Putamen (tissue), 1 donor: ENCODE data around the gene DDX10.

Source experiments
- DNase-seq: peaks from one replicate; pipeline ENCODE4 v3.0.0-alpha.2; 2016; ENCODE audit warnings: low spot score

DDX10 gene

GRCh38 chr11:108654994-108655631 lies 9.8 kb upstream of the DDX10 start:
- DNase-seq, result no peak

- no peak for DNase-seq
Measured at GRCh38 chr11:108662700-108663099, 2.2 kb upstream of the DDX10 start.

- no peak for DNase-seq
Measured at GRCh38 chr11:108663154-108663877, 1.6 kb upstream of the DDX10 start.

GRCh38 chr11:108666373-108666772 lies 1.5 kb downstream of the DDX10 start:
- DNase-seq, result no peak

- DNase-seq, result no peak
Measured at GRCh38 chr11:108669286-108669685, 4.4 kb downstream of the DDX10 start.

GRCh38 chr11:108669711-108670110 lies 4.8 kb downstream of the DDX10 start:
- no peak for DNase-seq

GRCh38 chr11:108670451-108670850 lies 5.6 kb downstream of the DDX10 start:
- DNase-seq, result no peak

GRCh38 chr11:108672113-108672512 lies 7.2 kb downstream of the DDX10 start:
- DNase-seq, result no peak

- no peak for DNase-seq
Measured at GRCh38 chr11:108672786-108673185, 7.9 kb downstream of the DDX10 start.

- no peak for DNase-seq
Measured at GRCh38 chr11:108679045-108679444, 14.2 kb downstream of the DDX10 start.

- no peak for DNase-seq
Measured at GRCh38 chr11:108680271-108680670, 15.4 kb downstream of the DDX10 start.

GRCh38 chr11:108685419-108686130 lies 20.7 kb downstream of the DDX10 start:
- no peak for DNase-seq

- DNase-seq, result no peak
Measured at GRCh38 chr11:108693852-108694251, 29.0 kb downstream of the DDX10 start.

GRCh38 chr11:108694846-108695245 lies 30.0 kb downstream of the DDX10 start:
- no peak for DNase-seq

- DNase-seq, result peak; percentile 65
Measured at GRCh38 chr11:108697872-108698473, 33.1 kb downstream of the DDX10 start.

GRCh38 chr11:108698844-108699642 lies 34.2 kb downstream of the DDX10 start:
- DNase-seq, result no peak

GRCh38 chr11:108703916-108704315 lies 39.0 kb downstream of the DDX10 start:
- DNase-seq, result no peak

GRCh38 chr11:108705061-108705460 lies 40.2 kb downstream of the DDX10 start:
- DNase-seq, result no peak

- DNase-seq, result no peak
Measured at GRCh38 chr11:108708173-108708572, 43.3 kb downstream of the DDX10 start.

GRCh38 chr11:108709741-108710140 lies 44.9 kb downstream of the DDX10 start:
- DNase-seq, result no peak

- DNase-seq, result no peak
Measured at GRCh38 chr11:108713076-108713790, 48.4 kb downstream of the DDX10 start.
